ENCODE measurements around the gene MLLT3.

GRCh38 chr9:20316372-20316771, 305.9 kb downstream of the MLLT3 start:
- no peak for TF ChIP-seq CTCF (IDR thresholded peaks at IDR 0.05)
- no peak for TF ChIP-seq POLR2A (IDR thresholded peaks at IDR 0.05)

Data from right lobe of liver (tissue), 4 donors.